ENCODE results near the gene FAM209B. TPM values are rescaled to one million over a fixed set of nuclear protein-coding genes. Genes with fewer than 3 reads are reported as not detected.

Gene FAM209B
- total and polyA plus RNA-seq, 9 donors, result 0.22 to 0.37 (median 0.31) TPM; not detected in 6

GRCh38 chr20:56566621-56567020, 33.6 kb downstream of the FAM209B start:
- Histone ChIP-seq H3K9me3 (no peaks in the 10 kb centered on the region), H3K4me3 (no peak overlapping the region), H3K27ac (no peak overlapping the region), H3K36me3 (no peaks in the 10 kb centered on the region), H3K27me3 (no peaks in the 10 kb centered on the region), H3K4me1 (ENCODE audit: insufficient read depth) (no peaks in the 10 kb centered on the region)
- WGBS, 3 donors, result 49 to 65% (median 61%) methylated on average over 3 of the region's 3 CpGs
- TF ChIP-seq CTCF (IDR thresholded peaks at IDR 0.05), result no peak
- TF ChIP-seq POLR2A (IDR thresholded peaks at IDR 0.05), result no peak
- TF ChIP-seq EP300 (IDR thresholded peaks at IDR 0.05), result no peak
- DNase-seq, result no peak
- intact Hi-C loops (cut with DNase I), result no loop called here

- 27 to 43% (median 42%) methylated on average over 2 of the region's 2 CpGs for WGBS, 3 donors
- TF ChIP-seq CTCF (IDR thresholded peaks at IDR 0.05), result no peak
- no peak for TF ChIP-seq EP300 (IDR thresholded peaks at IDR 0.05)
- no peak for TF ChIP-seq POLR2A (IDR thresholded peaks at IDR 0.05)
- H3K9me3 ChIP-seq, result no peaks in the 10 kb centered on the region
- no peak overlapping the region for H3K27ac ChIP-seq
- H3K36me3 ChIP-seq, result no peaks in the 10 kb centered on the region
- H3K4me3 ChIP-seq, result no peak overlapping the region
- no peaks in the 10 kb centered on the region for H3K4me1 ChIP-seq (ENCODE audit: insufficient read depth)
- intact Hi-C loops (cut with DNase I), result loop anchor here in 1 of 4 donors (5.0 kb wide), 1 partner anchor 411 kb away; no protein-coding TSS in a partner anchor
- DNase-seq, result no peak
- no peaks in the 10 kb centered on the region for H3K27me3 ChIP-seq
Measured at GRCh38 chr20:56570832-56571231, 37.8 kb downstream of the FAM209B start.

DNA sequence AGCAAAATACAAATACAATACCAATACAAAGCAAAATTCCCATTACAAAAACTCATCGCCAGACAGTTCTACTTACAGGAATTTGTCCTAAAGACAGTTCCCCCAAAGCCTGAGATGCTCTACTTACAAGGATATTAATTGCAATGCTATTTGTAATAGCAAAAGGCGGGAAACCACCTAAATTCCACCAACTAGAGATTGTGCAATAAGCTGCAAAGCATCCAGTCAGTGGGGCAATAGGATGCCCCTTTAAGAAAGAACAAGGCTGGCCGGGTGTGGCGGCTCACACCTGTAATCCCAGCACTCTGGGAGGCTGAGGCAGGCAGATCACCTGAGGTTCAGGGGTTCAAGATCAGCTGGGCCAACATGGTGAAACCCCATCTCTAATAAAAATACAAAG, 39.1 kb downstream of the FAM209B start:
- Histone ChIP-seq H3K27ac (no peak overlapping the region), H3K4me1 (ENCODE audit: insufficient read depth) (no peaks in the 10 kb centered on the region), H3K27me3 (no peaks in the 10 kb centered on the region), H3K4me3 (no peak overlapping the region), H3K9me3 (no peaks in the 10 kb centered on the region), H3K36me3 (no peaks in the 10 kb centered on the region)
- no peak for DNase-seq
- TF ChIP-seq POLR2A (IDR thresholded peaks at IDR 0.05) (no peak), EP300 (IDR thresholded peaks at IDR 0.05) (no peak), CTCF (IDR thresholded peaks at IDR 0.05) (no peak)
- 75 to 91% (median 84%) methylated on average over 4 of the region's 4 CpGs for WGBS, 3 donors
- intact Hi-C loops (cut with DNase I), result loop anchor here in 1 of 4 donors (5.0 kb wide), 1 partner anchor 410 kb away; no protein-coding TSS in a partner anchor

GRCh38 chr20:56573986-56574385, 40.9 kb downstream of the FAM209B start:
- intact Hi-C loops (cut with DNase I), result loop anchor here in 1 of 4 donors (5.0 kb wide), 1 partner anchor 408 kb away; no protein-coding TSS in a partner anchor
- Histone ChIP-seq H3K27ac (no peak overlapping the region), H3K9me3 (no peaks in the 10 kb centered on the region), H3K4me1 (ENCODE audit: insufficient read depth) (no peaks in the 10 kb centered on the region), H3K36me3 (no peaks in the 10 kb centered on the region), H3K4me3 (no peak overlapping the region), H3K27me3 (no peaks in the 10 kb centered on the region)
- WGBS, 3 donors, result 70 to 83% (median 79%) methylated on average over 5 of the region's 5 CpGs
- TF ChIP-seq CTCF (IDR thresholded peaks at IDR 0.05) (no peak), POLR2A (IDR thresholded peaks at IDR 0.05) (no peak), EP300 (IDR thresholded peaks at IDR 0.05) (no peak)
- DNase-seq, result no peak
